Choroid plexus epithelial cell (primary cell): Measurements from ENCODE around the gene ZSCAN20.

Experiments
- DNase-seq: peaks from one replicate; pipeline ENCODE4 v3.0.0-alpha.2; 2010; ENCODE audit warnings: low read depth
- H3K4me3 ChIP-seq: 2 replicates; pipeline ENCODE4 v1.5.1; 2011; ENCODE audit warnings: low read depth, mild to moderate bottlenecking, control low read depth, low read length, moderate library complexity
- CTCF ChIP-seq: conservative IDR thresholded peaks from 2 replicates; pipeline ENCODE4 v1.5.1; 2011; ENCODE audit warnings: low read depth, mild to moderate bottlenecking, control low read depth, inconsistent platforms, low read length, moderate library complexity

ZSCAN20 gene

GRCh38 chr1:33436557-33437285 is 35.7 kb upstream of the ZSCAN20 start:
- no peak overlapping the region for H3K4me3 ChIP-seq
- peak; percentile 59 for DNase-seq
- TF ChIP-seq CTCF, result no peak

- no peak for DNase-seq
- TF ChIP-seq CTCF, result no peak
Measured at GRCh38 chr1:33438364-33439160, 33.9 kb upstream of the ZSCAN20 start.

GRCh38 chr1:33439662-33440061 is 32.8 kb upstream of the ZSCAN20 start:
- no peak for DNase-seq
- no peak overlapping the region for H3K4me3 ChIP-seq
- no peak for TF ChIP-seq CTCF

More at GRCh38 chr1:33438364-33439160, 33.9 kb upstream of the ZSCAN20 start:
- H3K4me3 ChIP-seq, result no peak overlapping the region

GRCh38 chr1:33441088-33441745 is 31.2 kb upstream of the ZSCAN20 start:
- no peak for DNase-seq
- TF ChIP-seq CTCF, result no peak
- H3K4me3 ChIP-seq, result no peak overlapping the region

- no peak overlapping the region for H3K4me3 ChIP-seq
- DNase-seq, result no peak
- no peak for TF ChIP-seq CTCF
Measured at GRCh38 chr1:33442141-33442540, 30.3 kb upstream of the ZSCAN20 start.

GRCh38 chr1:33443080-33443704 is 29.3 kb upstream of the ZSCAN20 start:
- DNase-seq, result peak; percentile 50
- H3K4me3 ChIP-seq, result no peak overlapping the region
- TF ChIP-seq CTCF, result no peak
